MM.1S (cell line): Measurements from ENCODE around the gene TPBG.
A peak's percentile ranks its signal among the peaks of the same experiment; 100 is the strongest.

Experiments
- DNase-seq: peaks from one replicate; pipeline ENCODE4 v3.0.0-alpha.2; 2015
- H2AFZ ChIP-seq: fragments of 300-600 bp; sonication (generic); 2 replicates; pipeline ENCODE4 v1.6.0; 2016; ENCODE audit warnings: antibody characterized with exemption, low read length
- H3F3A ChIP-seq: fragments of 300-600 bp; sonication (generic); 2 replicates; pipeline ENCODE4 v1.6.1; 2016; ENCODE audit warnings: mild to moderate bottlenecking, antibody characterized with exemption, low read length, moderate library complexity, mixed read lengths; ENCODE audit not compliant: insufficient read depth
- H3K27ac ChIP-seq: fragments of 300-600 bp; sonication (generic); 2 replicates; pipeline ENCODE4 v1.5.1; 2016; ENCODE audit warnings: mild to moderate bottlenecking, low read length
- H3K27me3 ChIP-seq: fragments of 300-600 bp; sonication (generic); replicated peaks from 2 replicates; pipeline ENCODE4 v1.6.0; 2016; ENCODE audit warnings: low read length; ENCODE audit not compliant: insufficient read depth
- H3K36me3 ChIP-seq: fragments of 300-600 bp; sonication (generic); replicated peaks from 2 replicates; pipeline ENCODE4 v1.6.1; 2016; ENCODE audit warnings: mild to moderate bottlenecking, low read length, mixed read lengths; ENCODE audit not compliant: insufficient read depth
- H3K4me1 ChIP-seq: fragments of 300-600 bp; sonication (generic); 2 replicates; pipeline ENCODE4 v1.6.1; 2016; ENCODE audit warnings: low read length, mixed read lengths
- H3K4me2 ChIP-seq: fragments of 300-600 bp; sonication (generic); 2 replicates; pipeline ENCODE4 v1.6.0; 2016; ENCODE audit warnings: low read depth, low read length
- H3K4me3 ChIP-seq: fragments of 300-600 bp; sonication (generic); 2 replicates; pipeline ENCODE4 v1.5.1; 2016; ENCODE audit warnings: low read length, mixed read lengths
- H3K79me2 ChIP-seq: fragments of 300-600 bp; sonication (generic); 2 replicates; pipeline ENCODE4 v1.6.1; 2016; ENCODE audit warnings: mixed run types, low read length, mixed read lengths
- H3K9ac ChIP-seq: fragments of 300-600 bp; sonication (generic); 2 replicates; pipeline ENCODE4 v1.6.1; 2016; ENCODE audit warnings: low read length, mixed read lengths
- H3K9me2 ChIP-seq: fragments of 300-600 bp; sonication (generic); replicated peaks from 2 replicates; pipeline ENCODE4 v1.6.1; 2016; ENCODE audit warnings: mild to moderate bottlenecking, low read length, mixed read lengths; ENCODE audit not compliant: insufficient read depth
- H3K9me3 ChIP-seq: fragments of 300-600 bp; sonication (generic); replicated peaks from 2 replicates; pipeline ENCODE4 v1.6.1; 2016; ENCODE audit warnings: mild to moderate bottlenecking, low read length, mixed read lengths; ENCODE audit not compliant: insufficient read depth
- H4K20me1 ChIP-seq: fragments of 300-600 bp; sonication (generic); 2 replicates; pipeline ENCODE4 v1.6.1; 2016; ENCODE audit warnings: mild to moderate bottlenecking, low read length, moderate library complexity, mixed read lengths; ENCODE audit not compliant: insufficient read depth
- CTCF ChIP-seq: fragments of 300-600 bp; sonication (generic); IDR thresholded peaks from 2 replicates; pipeline ENCODE4 v1.5.1; 2016; ENCODE audit warnings: antibody characterized with exemption, low read length, mixed read lengths
- EZH2 ChIP-seq: fragments of 300-600 bp; sonication (generic); optimal IDR thresholded peaks from 2 replicates; pipeline ENCODE3; 2017; ENCODE audit warnings: low read depth, mild to moderate bottlenecking, antibody characterized with exemption, low read length, mixed read lengths
- EZH2phosphoT487 ChIP-seq: fragments of 300-600 bp; sonication (generic); IDR thresholded peaks from 2 replicates; pipeline ENCODE4 v1.6.1; 2018; ENCODE audit warnings: antibody characterized with exemption, low read length

Gene TPBG

GRCh38 chr6:82364087-82365015 is 734 bp downstream of the TPBG start:
- no peaks in the 10 kb centered on the region for H3F3A ChIP-seq
- no peaks in the 10 kb centered on the region for H3K4me1 ChIP-seq
- H3K27me3 ChIP-seq, result no peaks in the 10 kb centered on the region
- no peaks in the 10 kb centered on the region for H3K9me3 ChIP-seq
- peak overlapping the region; percentile 87 for H2AFZ ChIP-seq
- no peaks in the 10 kb centered on the region for H4K20me1 ChIP-seq
- no peak for DNase-seq
- H3K4me3 ChIP-seq, result peak overlapping the region; percentile 80
- H3K36me3 ChIP-seq, result no peaks in the 10 kb centered on the region
- TF ChIP-seq CTCF (no peak), EZH2 (no peak), EZH2phosphoT487 (no peak)
- no peaks in the 10 kb centered on the region for H3K79me2 ChIP-seq
- no peak overlapping the region for H3K27ac ChIP-seq
- peak overlapping the region; percentile 93 for H3K4me2 ChIP-seq
- no peaks in the 10 kb centered on the region for H3K9me2 ChIP-seq
- H3K9ac ChIP-seq, result peak overlapping the region; percentile 81; the same call in 1 of the 2 replicates

GRCh38 chr6:82365016-82365795 is 1.6 kb downstream of the TPBG start:
- Histone ChIP-seq H3K4me1 (no peaks in the 10 kb centered on the region), H3K27me3 (no peaks in the 10 kb centered on the region), H3K4me3 (peak overlapping the region; percentile 80), H3F3A (no peaks in the 10 kb centered on the region), H3K9ac (no peak overlapping the region), H2AFZ (peak overlapping the region; percentile 87), H3K27ac (no peak overlapping the region), H4K20me1 (no peaks in the 10 kb centered on the region), H3K9me3 (no peaks in the 10 kb centered on the region), H3K4me2 (peak overlapping the region; percentile 93), H3K79me2 (no peaks in the 10 kb centered on the region), H3K36me3 (no peaks in the 10 kb centered on the region), H3K9me2 (no peaks in the 10 kb centered on the region)
- DNase-seq, result no peak
- TF ChIP-seq CTCF, result no peak
- no peak for TF ChIP-seq EZH2phosphoT487
- TF ChIP-seq EZH2, result no peak

- no peaks in the 10 kb centered on the region for H3K9me3 ChIP-seq
- no peak overlapping the region for H3K27ac ChIP-seq
- no peak overlapping the region for H3K4me3 ChIP-seq
- no peak for DNase-seq
- no peaks in the 10 kb centered on the region for H3F3A ChIP-seq
- no peak overlapping the region for H3K9ac ChIP-seq
- H4K20me1 ChIP-seq, result no peaks in the 10 kb centered on the region
- no peaks in the 10 kb centered on the region for H3K36me3 ChIP-seq
- H3K9me2 ChIP-seq, result no peaks in the 10 kb centered on the region
- no peaks in the 10 kb centered on the region for H3K79me2 ChIP-seq
- no peaks in the 10 kb centered on the region for H3K27me3 ChIP-seq
- no peak for TF ChIP-seq CTCF
- no peak overlapping the region for H2AFZ ChIP-seq
- H3K4me1 ChIP-seq, result no peaks in the 10 kb centered on the region
- no peak overlapping the region for H3K4me2 ChIP-seq
Observed at GRCh38 chr6:82367704-82368103, 4.1 kb downstream of the TPBG start.
